Measurements from ENCODE around the gene LPCAT3.

The LPCAT3 gene

GRCh38 chr12:7032990-7033389 is 14.7 kb upstream of the LPCAT3 start:
- no peak overlapping the region for H3K27ac ChIP-seq
- TF ChIP-seq CTCF (conservative IDR thresholded peaks at IDR 0.05): no peak

- no peak for TF ChIP-seq CTCF (conservative IDR thresholded peaks at IDR 0.05)
- H3K27ac ChIP-seq: no peak overlapping the region
Observed at GRCh38 chr12:7031306-7031705, 13.0 kb upstream of the LPCAT3 start.

GRCh38 chr12:7026854-7027253 is 8.6 kb upstream of the LPCAT3 start:
- TF ChIP-seq CTCF (conservative IDR thresholded peaks at IDR 0.05): no peak
- no peak overlapping the region for H3K27ac ChIP-seq

GRCh38 chr12:7023114-7023513 is 4.8 kb upstream of the LPCAT3 start:
- TF ChIP-seq CTCF (conservative IDR thresholded peaks at IDR 0.05): no peak
- no peak overlapping the region for H3K27ac ChIP-seq

- H3K27ac ChIP-seq: no peak overlapping the region
- no peak for TF ChIP-seq CTCF (conservative IDR thresholded peaks at IDR 0.05)
Observed at GRCh38 chr12:7021956-7022355, 3.7 kb upstream of the LPCAT3 start.

GRCh38 chr12:7019043-7019569 is 830 bp upstream of the LPCAT3 start:
- H3K27ac ChIP-seq: peak overlapping the region; percentile 90
- TF ChIP-seq CTCF (conservative IDR thresholded peaks at IDR 0.05): no peak; the same call in none of the 2 replicates

GRCh38 chr12:7017870-7018349 is 366 bp downstream of the LPCAT3 start:
- peak overlapping the region; percentile 90 for H3K27ac ChIP-seq
- TF ChIP-seq CTCF (conservative IDR thresholded peaks at IDR 0.05): no peak
